Fibroblast of lung (primary cell): ENCODE results near the gene HMMR. TPM values are rescaled to one million over a fixed set of nuclear protein-coding genes. Genes with fewer than 3 reads are reported as not detected.

ENCODE experiments used
- DNase-seq, 2 donors: peaks; one replicate each; pipeline versions ENCODE4 v3.0.0 to v3.0.0-alpha.2; 2010; ENCODE audit warnings: low read depth in 2 of 2
- H2AFZ ChIP-seq: 2 replicates; pipeline ENCODE4 v1.5.1; 2012; ENCODE audit warnings: low read length, control low read depth, inconsistent platforms
- H3K27ac ChIP-seq: 2 replicates; pipeline ENCODE4 v1.5.1; 2011; ENCODE audit warnings: low read length, control low read depth; ENCODE audit not compliant: insufficient read depth
- H3K27me3 ChIP-seq: 2 replicates; pipeline ENCODE4 v1.5.1; 2011; ENCODE audit warnings: mild to moderate bottlenecking, low read length; ENCODE audit not compliant: control insufficient read depth, insufficient read depth
- H3K36me3 ChIP-seq: 2 replicates; pipeline ENCODE4 v1.5.1; 2011; ENCODE audit warnings: low read length; ENCODE audit not compliant: control insufficient read depth, insufficient read depth
- H3K4me1 ChIP-seq: 2 replicates; pipeline ENCODE4 v1.5.1; 2011; ENCODE audit warnings: low read length; ENCODE audit not compliant: control insufficient read depth, insufficient read depth; ENCODE audit errors: extremely low read depth
- H3K4me2 ChIP-seq: 2 replicates; pipeline ENCODE4 v1.5.1; 2011; ENCODE audit warnings: low read length, control low read depth; ENCODE audit not compliant: insufficient read depth; ENCODE audit errors: extremely low read depth
- H3K4me3 ChIP-seq, 4 experiments: fragments of 200-600 bp in 1 of 4; sonication (generic) in 1 of 4; replicated peaks in 1 of 4; 2 replicates each; pipeline ENCODE4 v1.5.1; 2011 to 2016; ENCODE audit warnings: low read length in 4 of 4, low read depth in 3 of 4, mild to moderate bottlenecking in 3 of 4, control low read depth in 2 of 4, inconsistent platforms in 1 of 4, mixed read lengths in 1 of 4; ENCODE audit not compliant: insufficient read depth in 1 of 4; ENCODE audit errors: control extremely low read depth in 1 of 4
- H3K79me2 ChIP-seq: 2 replicates; pipeline ENCODE4 v1.5.1; 2012; ENCODE audit warnings: mild to moderate bottlenecking, low read length, inconsistent platforms; ENCODE audit not compliant: control insufficient read depth, insufficient read depth
- H3K9ac ChIP-seq: 2 replicates; pipeline ENCODE4 v1.5.1; 2011; ENCODE audit warnings: mild to moderate bottlenecking, low read length, control low read depth; ENCODE audit not compliant: insufficient read depth
- H3K9me3 ChIP-seq: 2 replicates; pipeline ENCODE4 v1.5.1; 2012; ENCODE audit warnings: low read depth, low read length; ENCODE audit not compliant: control insufficient read depth, insufficient read depth
- H4K20me1 ChIP-seq: 2 replicates; pipeline ENCODE4 v1.5.1; 2011; ENCODE audit warnings: low read length; ENCODE audit not compliant: control insufficient read depth, insufficient read depth; ENCODE audit errors: extremely low read depth
- CTCF ChIP-seq, 2 donors: IDR thresholded peaks in 1 of 2; conservative IDR thresholded peaks in 1 of 2; 1 replicate in 1 of 2; 2 replicates in 1 of 2; pipeline ENCODE4 v1.5.1; 2011 to 2012; ENCODE audit warnings: low read length in 2 of 2, control low read depth in 1 of 2, inconsistent platforms in 1 of 2, low read depth in 1 of 2, mild to moderate bottlenecking in 1 of 2
- EZH2 ChIP-seq: IDR thresholded peaks from 2 replicates; pipeline ENCODE4 v1.5.1; 2012; ENCODE audit warnings: low read length, control low read depth, mild to moderate bottlenecking; ENCODE audit errors: missing control alignments
- polyA plus RNA-seq, 2 donors: library from polyadenylated mRNA; depleted of rRNA in 1 of 2; stranded (reverse) in 1 of 2; unstranded in 1 of 2; fragments of >200 nt; gene quantifications; 2 replicates each; pipeline ENCODE4 v1.2.1, GENCODE V29; 2011 to 2012; ENCODE audit warnings: missing spikeins in 1 of 2
- total RNA-seq: library from RNA; depleted of rRNA; stranded (reverse); fragments of >200 nt; gene quantifications from 2 replicates; pipeline ENCODE4 v1.2.1, GENCODE V29; 2014

The HMMR gene
- total and polyA plus RNA-seq, 2 donors (not counting 1 experiment from before 2014, with no cell fraction given), result 5.6 to 19.7 TPM

- Histone ChIP-seq H3K9ac (no peak overlapping the region), H4K20me1 (no peaks in the 10 kb centered on the region), H3K9me3 (no peaks in the 10 kb centered on the region), H3K4me1 (peaks cover 5% of the 10 kb centered on the region), H3K27ac (no peak overlapping the region), H3K79me2 (peaks cover 35% of the 10 kb centered on the region), H2AFZ (no peak overlapping the region), H3K27me3 (no peaks in the 10 kb centered on the region), H3K4me3 (peak overlapping the region in 1 of 4 experiments; percentile 97), H3K4me2 (no peak overlapping the region), H3K36me3 (no peaks in the 10 kb centered on the region)
- no peak for DNase-seq
- TF ChIP-seq CTCF (conservative IDR thresholded peaks at IDR 0.05 in 1 of 2, IDR thresholded peaks at IDR 0.05 in 1 of 2; ENCODE audit: low read depth in 1 of 2, low read length in 2 of 2) (no peak), EZH2 (no peak)
Measured at GRCh38 chr5:163436515-163436914, 23.9 kb upstream of the HMMR start.

GRCh38 chr5:163437011-163437308, 23.5 kb upstream of the HMMR start:
- Histone ChIP-seq H3K4me2 (peak overlapping the region; percentile 48), H3K9me3 (no peaks in the 10 kb centered on the region), H3K4me1 (peaks cover 5% of the 10 kb centered on the region), H3K27me3 (no peaks in the 10 kb centered on the region), H2AFZ (peak overlapping the region; percentile 30), H3K36me3 (no peaks in the 10 kb centered on the region), H3K9ac (no peak overlapping the region), H3K27ac (no peak overlapping the region), H3K79me2 (peaks cover 35% of the 10 kb centered on the region), H3K4me3 (peak overlapping the region; percentile 10 to 99 (median 60)), H4K20me1 (no peaks in the 10 kb centered on the region)
- no peak for TF ChIP-seq CTCF (conservative IDR thresholded peaks at IDR 0.05 in 1 of 2, IDR thresholded peaks at IDR 0.05 in 1 of 2; ENCODE audit: low read depth in 1 of 2, low read length in 2 of 2)
- TF ChIP-seq EZH2, result no peak
- DNase-seq, result no peak

GRCh38 chr5:163437309-163438182, 22.9 kb upstream of the HMMR start, which contains the start of gene CCNG1:
CCNG1 (plus strand) TSS chr5:163437595; CDS start chr5:163439257, 1,662 bp downstream.
- Histone ChIP-seq H3K4me3 (peak within 1 kb of the TSS; percentile 95 to 99 (median 96)), H3K4me1 (peaks cover 5% of the 10 kb centered on the region), H4K20me1 (no peaks in the 10 kb centered on the region), H3K27ac (peak within 1 kb of the TSS; percentile 81), H3K36me3 (no peaks in the 10 kb centered on the region), H3K79me2 (peaks cover 35% of the 10 kb centered on the region), H2AFZ (peak within 1 kb of the TSS; percentile 63), H3K9ac (peak within 1 kb of the TSS; percentile 83), H3K4me2 (peak within 1 kb of the TSS; percentile 95), H3K27me3 (no peaks in the 10 kb centered on the region), H3K9me3 (no peaks in the 10 kb centered on the region)
- no peak for TF ChIP-seq EZH2
- no peak for TF ChIP-seq CTCF (conservative IDR thresholded peaks at IDR 0.05 in 1 of 2, IDR thresholded peaks at IDR 0.05 in 1 of 2; ENCODE audit: low read depth in 1 of 2, low read length in 2 of 2)
- peak; percentile 96 for DNase-seq
